ENCODE results near the gene TNS3.

Gene TNS3

DNA sequence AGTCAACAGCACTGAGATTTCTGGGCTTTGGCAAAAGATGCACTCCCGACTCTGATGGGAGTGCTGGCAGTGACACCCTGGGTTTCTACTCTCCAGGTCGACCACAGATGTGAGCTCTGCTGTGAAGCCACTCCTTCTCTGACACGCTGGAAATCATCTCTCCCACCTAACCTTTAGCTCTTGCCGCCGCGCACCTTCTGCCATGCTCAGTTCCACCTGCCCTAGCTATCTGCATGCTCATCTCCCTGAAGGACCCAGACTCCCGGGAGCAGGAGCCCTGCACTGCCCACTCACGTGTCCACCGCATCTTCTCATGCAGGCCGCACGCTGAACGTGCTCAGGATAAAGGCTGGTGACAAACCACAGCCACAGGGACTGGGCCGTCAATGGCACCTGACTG is 174.8 kb downstream of the TNS3 start:
- DNase-seq (ENCODE audit: low read depth): no peak

GRCh38 chr7:47406801-47407129 is 175.1 kb downstream of the TNS3 start:
- DNase-seq (ENCODE audit: low read depth): no peak

GRCh38 chr7:47405921-47406800 is 175.8 kb downstream of the TNS3 start:
- DNase-seq (ENCODE audit: low read depth): no peak

DNA sequence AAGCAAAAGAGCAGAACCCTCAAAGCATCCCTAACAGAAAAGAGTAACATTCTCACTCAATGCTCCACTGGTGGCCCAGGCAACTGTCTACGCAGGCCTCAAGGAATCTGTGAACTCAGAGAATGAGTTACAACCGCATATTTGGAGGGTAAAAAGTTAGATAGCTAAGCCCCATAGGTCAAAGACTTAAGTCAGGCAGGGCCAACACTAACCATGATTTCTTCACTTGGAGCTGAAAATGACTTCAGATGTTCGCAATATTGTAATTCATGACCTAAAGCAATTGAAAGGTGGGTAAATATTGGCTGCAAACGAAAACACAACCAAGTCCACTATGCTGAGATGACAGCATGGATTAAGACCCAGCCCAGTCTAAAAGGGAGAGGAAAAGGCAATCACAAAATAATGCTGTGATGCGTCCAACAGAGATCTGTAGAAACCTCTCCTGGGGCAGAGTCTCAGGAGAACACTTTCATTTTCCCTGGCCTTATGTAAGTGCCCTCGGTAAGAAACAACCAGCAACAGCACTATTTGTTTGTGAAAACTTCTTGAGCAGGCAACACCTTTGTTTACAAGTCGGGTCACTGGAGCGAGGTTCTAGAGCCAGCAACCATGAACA is 176.5 kb downstream of the TNS3 start:
- no peak for DNase-seq (ENCODE audit: low read depth)

DNA sequence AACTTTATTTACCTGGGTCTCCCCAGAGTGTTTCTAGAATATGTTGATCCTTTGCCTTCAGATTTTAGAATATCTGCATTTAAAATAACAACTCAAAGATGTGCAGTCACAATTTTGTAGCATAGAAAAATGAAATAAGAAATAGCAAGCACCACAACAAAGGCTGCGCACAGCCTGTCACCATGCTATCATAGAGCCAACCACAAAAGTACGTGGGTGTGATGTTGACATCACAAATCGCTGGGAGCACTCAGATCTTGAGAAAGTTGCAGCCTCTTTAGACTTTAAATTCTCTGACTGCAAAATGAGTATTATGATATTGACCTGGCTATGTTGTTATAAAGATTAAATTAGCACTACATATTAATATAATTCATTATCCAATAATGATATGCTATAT is 177.9 kb downstream of the TNS3 start:
- no peak for DNase-seq (ENCODE audit: low read depth)

DNA sequence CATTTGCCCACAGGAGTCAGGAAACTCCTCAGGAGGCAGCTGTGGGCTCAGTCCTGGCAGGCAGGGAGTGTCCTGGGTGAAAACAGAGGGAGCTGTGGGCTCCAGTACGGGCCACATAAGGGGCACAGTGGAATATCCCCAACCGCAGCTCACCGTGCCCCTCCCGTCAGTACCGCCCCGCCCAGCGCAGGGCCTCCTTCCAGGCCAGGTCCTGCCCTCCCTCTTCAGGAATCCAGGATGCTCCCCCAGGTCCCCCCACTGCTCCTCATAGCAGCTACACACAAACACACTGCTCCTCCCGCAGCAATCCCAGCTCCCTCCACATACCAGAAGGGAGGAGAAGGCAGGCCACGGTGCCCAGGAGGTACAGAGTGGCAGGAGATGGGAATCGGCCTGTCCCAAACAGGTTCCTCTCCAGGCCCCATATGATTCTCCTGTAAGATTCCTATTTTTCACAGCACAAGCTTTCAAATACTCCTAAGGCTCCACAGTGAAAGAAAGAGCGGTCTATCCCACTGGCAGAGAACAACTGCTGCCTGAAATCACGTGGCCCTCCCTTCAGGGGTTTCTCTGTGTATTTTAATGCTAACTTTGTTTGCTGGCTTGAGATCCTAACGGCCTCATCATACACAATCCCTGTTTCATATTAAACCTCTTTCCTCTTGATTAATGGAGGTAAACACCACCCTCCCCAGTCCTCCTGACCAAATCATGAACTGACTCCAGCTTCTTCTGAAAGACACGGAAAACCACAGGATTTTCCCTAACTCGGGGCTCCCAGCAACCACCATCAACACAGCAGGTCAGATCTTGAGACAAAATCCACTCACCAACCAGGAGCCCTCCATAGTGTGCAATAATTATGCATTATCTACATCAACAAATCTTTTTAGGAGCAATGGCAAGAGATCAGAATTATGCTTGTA is 178.7 kb downstream of the TNS3 start:
- no peak for DNase-seq (ENCODE audit: low read depth)

DNA sequence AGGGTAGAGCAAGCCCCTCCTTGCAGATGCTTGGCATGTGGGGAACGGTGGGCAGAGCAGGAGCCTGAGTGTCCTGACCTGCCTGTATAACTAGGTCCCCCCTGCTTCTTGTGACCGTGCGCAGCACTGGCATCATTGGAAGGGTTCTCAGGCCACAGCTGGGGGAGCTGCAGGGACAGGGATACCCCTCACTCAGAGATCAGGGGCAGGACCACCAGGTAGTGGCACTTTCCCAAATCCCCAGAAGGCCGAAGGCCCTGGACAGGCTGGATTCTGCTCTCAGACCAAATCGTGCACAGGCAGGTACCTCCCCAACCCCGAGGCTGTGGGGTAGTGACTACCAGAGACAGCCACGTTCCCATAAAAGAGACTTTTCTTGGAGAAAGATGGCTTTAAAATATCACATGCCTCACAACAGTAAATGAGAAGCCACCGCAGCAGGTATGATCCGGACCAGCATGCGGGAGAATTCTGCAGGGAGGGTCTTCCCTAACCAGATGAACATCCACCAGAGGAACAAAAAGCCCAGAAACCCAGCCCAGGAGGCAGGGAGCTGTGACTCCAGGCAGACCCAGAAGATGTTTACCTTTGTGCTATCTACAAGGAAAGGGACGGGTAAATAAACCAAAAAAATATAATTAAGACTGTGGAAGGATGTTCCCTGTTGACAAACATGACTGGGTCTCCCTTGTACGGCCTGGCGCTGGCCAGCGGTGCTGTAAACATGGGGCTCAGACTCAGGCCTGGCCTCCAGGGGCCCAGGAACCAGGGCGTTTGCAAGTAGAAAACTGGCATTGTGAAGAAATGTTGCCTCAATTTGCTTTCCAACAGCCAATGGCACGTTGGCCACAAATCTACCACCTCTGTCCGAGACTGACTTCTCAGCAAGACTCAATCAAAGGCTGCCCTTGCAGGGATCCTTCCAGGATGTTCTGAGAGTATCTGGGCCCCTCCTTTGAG is 180.0 kb downstream of the TNS3 start:
- DNase-seq (ENCODE audit: low read depth): no peak

DNA sequence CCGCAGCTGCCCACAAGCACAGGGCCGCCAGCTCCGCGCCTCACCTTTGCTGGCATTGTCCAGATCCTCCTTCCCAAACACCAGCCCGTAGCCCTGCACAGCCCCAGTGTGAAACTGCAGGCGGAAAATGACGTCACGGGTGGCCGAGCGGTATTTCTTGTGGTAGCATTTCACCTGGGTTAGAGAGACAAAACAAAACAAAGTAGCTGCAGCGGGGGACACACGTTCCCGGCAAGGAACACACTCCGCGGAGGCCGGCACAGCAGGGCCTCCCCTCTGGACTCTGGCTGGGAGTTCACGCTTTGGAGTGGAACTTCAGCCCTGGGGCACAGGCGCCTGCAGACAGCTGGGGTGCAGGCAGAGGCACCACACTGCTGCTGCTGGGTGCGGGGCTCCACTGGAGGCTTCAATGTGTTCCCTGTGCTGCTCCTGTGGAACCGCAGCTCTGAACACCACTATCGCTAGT is 181.1 kb downstream of the TNS3 start:
- no peak for DNase-seq (ENCODE audit: low read depth)

- no peak for DNase-seq (ENCODE audit: low read depth)
Measured at GRCh38 chr7:47400001-47400400, 181.9 kb downstream of the TNS3 start.

DNA sequence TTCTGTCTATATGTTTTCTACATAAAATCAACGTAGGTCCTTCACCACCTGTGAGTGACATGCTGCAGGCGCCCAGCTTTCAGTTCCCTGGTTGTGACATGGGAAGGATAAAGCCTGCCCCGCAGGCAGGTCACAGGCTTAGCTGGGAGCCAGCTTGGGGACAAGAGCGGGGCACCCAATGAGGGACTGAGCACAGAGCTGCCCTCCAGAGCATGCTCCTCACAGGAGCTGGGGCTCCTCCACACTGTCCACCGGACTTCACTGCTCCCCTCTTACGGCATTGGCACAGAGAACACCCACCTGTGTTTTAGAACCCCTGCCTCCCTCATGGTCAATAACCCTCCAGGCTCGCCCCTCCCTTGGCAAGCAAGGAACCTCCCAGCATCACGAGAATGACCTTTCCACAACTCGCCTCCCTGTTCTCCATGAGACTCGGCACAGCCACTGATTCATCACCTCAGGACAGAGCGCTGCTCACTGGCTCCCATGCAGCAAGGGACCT is 187.1 kb downstream of the TNS3 start:
- DNase-seq (ENCODE audit: low read depth): no peak

DNA sequence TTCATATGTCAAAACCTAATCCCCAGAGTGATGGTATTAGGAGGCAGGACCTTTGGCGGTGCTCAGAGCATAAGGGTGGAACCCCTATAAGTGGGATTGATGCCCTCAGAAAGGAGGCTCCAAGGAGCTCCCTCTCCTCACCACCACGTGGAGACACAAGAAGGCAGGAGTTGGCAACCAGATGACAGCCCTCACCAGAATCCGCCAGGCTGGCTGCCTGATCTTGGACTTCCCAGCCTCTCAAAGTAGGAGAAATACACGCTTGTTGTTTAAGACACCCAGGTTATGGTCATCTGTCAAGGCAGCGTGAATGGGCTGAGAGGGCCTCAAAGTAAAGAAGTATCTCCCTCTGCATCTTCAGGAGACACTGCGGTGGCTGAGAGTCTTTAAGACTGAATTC is 187.7 kb downstream of the TNS3 start:
- no peak for DNase-seq (ENCODE audit: low read depth)

DNA sequence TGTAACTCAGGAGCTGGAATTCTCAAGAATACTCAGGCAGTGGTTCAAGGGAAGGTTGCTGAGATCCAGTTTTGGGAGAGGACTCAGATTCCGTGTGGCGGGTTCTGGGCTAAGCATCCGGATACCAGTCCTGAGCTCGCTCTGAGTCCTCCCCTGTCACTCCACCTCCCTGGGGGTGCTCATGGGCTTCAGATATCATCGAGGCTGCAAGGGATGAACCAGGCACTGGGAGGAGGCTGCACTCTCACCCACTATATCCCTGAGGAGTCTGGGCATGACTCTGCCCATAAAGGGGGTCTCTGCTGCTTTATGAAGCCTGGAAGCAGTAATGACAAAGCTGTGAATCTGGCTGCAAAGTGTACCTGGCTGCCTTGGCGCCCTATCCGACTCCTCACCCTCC is 188.5 kb downstream of the TNS3 start:
- no peak for DNase-seq (ENCODE audit: low read depth)

GRCh38 chr7:47392241-47392759 is 189.6 kb downstream of the TNS3 start:
- no peak for DNase-seq (ENCODE audit: low read depth)

- DNase-seq (ENCODE audit: low read depth): no peak
Measured at GRCh38 chr7:47391726-47392125, 190.2 kb downstream of the TNS3 start.

DNA sequence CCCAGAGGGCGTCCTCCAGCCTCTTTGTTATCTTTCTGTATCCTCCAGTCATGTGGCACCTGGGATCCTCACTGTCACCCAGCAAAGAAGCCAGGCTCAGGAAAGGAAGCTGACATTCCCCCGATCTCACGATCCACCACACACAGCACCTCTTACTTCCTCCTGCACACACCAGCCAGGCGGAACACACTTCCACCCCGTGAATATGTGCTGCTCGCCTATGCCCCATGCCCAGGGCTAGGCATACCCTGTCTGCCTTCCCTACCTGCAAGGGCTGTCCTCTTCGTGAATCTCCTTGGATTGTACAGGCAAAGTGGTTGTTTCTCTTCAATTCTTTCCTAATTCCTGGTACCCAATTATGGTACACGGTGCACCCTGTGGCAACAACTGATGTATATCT is 191.0 kb downstream of the TNS3 start:
- no peak for DNase-seq (ENCODE audit: low read depth)

- no peak for DNase-seq (ENCODE audit: low read depth)
Measured at GRCh38 chr7:47389923-47390630, 191.8 kb downstream of the TNS3 start.

DNA sequence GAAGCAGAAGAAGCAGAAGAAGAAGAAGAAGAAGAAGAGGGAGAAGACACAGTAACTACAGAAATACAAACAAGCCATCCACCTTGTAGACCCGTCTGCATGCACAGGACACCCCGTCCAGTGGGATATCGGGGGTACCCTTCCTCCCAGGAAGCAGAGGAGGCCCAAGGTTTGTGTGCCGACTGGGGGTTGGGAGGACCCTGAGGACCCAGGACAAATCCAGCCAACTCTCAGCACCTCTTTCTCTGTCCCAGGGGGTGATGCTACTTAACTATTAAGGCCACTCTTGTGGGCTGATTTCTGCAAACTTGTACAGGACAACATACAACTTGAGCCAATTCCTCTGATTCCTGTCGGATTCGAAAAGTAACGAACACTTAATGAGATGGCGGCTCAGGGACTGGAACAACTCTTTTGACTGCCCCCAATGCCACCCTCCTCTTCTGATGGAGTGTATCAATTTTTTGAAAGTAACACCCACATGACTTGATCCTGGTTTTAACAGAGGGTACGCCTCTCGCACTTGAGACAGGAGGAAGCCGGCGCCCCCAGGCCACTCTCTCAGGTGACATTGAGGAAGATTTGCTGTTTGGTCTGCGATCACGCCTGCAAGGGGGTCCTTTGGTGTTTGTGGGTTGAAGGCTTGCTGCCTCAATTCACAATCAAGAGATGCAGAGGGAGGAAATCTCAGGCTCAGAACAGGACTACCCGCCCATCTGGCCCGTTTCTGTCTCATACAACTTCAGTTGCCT is 192.6 kb downstream of the TNS3 start:
- no peak for DNase-seq (ENCODE audit: low read depth)

DNA sequence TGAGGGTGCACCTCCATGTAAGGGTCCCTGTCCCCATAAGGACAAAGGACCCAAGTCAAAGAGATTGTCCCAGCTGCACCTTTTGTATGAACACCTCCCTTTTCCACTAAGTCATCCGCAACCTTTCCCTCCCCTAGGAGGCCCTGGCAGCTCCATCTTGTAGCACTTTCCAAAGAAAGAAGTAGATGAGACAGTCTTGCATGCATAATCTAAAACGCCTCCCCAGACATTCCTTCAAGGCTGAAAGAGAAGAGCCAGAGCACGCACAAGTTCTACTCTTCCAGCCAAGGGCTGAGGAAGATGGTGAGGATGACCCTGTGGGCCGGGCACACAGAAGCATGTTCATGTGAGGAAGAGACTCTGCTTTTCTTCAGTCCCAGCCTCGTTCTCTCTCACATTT is 194.4 kb downstream of the TNS3 start:
- no peak for DNase-seq (ENCODE audit: low read depth)

DNA sequence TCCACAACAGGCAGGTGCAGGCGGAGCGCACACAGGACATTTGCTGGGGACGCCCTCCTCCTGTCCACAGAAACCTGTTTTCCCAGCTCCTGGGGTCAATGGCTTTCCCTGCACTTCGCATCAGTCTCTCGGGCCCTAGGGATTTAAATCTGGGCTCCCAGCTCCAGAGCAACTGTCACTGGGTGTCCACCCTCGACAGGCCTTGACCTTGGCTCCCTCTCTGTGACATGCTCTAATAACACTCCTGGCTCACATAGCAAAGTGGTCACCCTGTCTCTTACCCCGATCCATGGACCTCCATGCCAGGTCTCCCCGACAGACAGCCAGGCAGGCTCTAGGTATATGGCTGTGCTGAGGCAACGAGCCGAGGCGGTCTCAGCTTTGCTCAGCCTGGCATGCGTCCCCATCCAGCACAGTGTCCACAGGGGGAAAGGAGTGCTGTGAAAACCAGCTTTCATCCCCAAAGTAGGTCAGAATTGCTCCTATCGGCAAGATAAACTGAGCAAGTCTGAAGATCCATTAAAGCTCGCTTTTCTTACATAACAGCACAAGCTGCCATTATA is 195.6 kb downstream of the TNS3 start:
- no peak for DNase-seq (ENCODE audit: low read depth)
